Stimulated activated CD4-positive, alpha-beta T cell treated with anti-CD3 and anti-CD28 coated beads, Interleukin-1b, Interleukin-23, amount 100 ng/mL, for 1 hour (primary cell): ENCODE results near the gene ANKS3.

Experiments used
- DNase-seq, 2 donors: peaks; one replicate each; pipeline ENCODE4 v3.0.0-alpha.2; 2020; ENCODE audit warnings: low read depth in 2 of 2

Gene ANKS3

DNA sequence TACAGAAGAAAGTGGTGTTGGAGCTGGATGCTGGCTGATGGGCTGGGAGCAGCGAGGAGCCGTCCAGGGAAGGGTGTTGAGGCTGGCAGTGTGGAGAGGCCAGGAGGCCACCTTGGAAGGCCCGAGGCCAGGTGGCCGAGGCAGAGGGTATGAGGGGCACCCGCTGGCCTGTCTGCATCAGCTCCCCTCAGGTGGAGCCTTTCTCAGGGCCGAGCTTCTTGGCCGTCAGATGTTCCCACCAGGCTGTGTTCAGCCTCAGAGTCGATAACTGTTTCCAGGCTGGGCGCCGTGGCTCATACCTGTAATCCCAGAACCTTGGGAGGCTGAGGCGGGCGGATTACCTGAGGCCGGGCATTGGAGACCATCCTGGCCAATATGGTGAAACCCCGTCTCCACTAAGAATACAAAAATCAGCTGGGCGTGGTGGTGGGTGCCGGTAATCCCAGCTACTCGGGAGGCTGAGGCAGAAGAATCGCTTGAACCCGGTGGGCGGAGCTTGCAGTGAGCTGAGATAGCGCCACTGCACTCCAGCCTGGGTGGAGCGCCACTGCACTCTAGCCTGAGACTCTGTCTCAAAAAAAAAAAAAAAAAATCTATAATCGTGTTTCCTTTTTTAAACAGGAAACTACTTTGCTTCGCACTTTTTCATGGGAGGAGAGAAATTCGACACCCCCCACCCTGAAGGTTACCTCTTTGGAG is 84.2 kb downstream of the ANKS3 start:
- DNase-seq = no peak

- no peak for DNase-seq
Measured at GRCh38 chr16:4648917-4649316, 85.2 kb downstream of the ANKS3 start.

GRCh38 chr16:4647644-4647980 is 86.5 kb downstream of the ANKS3 start:
- DNase-seq = no peak

- no peak for DNase-seq
Measured at GRCh38 chr16:4646773-4647643, 87.1 kb downstream of the ANKS3 start.
